Thyroid gland (tissue), 4 donors: ENCODE results near the gene UHRF1. TPM values are rescaled to one million over a fixed set of nuclear protein-coding genes. Genes with fewer than 3 reads are reported as not detected.

Experiments used
- DNase-seq, 2 donors: peaks; one replicate each; pipeline ENCODE4 v3.0.0-alpha.2; 2019
- H3K27ac ChIP-seq, 3 donors: fragments of 200-600 bp; sonication (generic); 1 replicate in 2 of 3; 2 replicates in 1 of 3; pipeline ENCODE4 v1.5.1; 2016 to 2019; ENCODE audit warnings: mild to moderate bottlenecking in 1 of 3, moderate library complexity in 1 of 3
- H3K27me3 ChIP-seq: fragments of 200-600 bp; sonication (generic); one replicate; pipeline ENCODE4 v1.5.1; 2019
- H3K36me3 ChIP-seq, 2 donors: fragments of 200-600 bp; sonication (generic); one replicate each; pipeline ENCODE4 v1.5.1; 2016 to 2019
- H3K4me1 ChIP-seq, 2 donors: fragments of 200-600 bp; sonication (generic); one replicate each; pipeline ENCODE4 v1.5.1; 2017 to 2019
- H3K4me3 ChIP-seq, 3 donors: fragments of 200-600 bp; sonication (generic); replicated peaks in 1 of 3; 1 replicate in 2 of 3; 2 replicates in 1 of 3; pipeline ENCODE4 v1.5.1; 2016; ENCODE audit warnings: mild to moderate bottlenecking in 1 of 3
- H3K9me3 ChIP-seq: fragments of 200-600 bp; sonication (generic); one replicate; pipeline ENCODE4 v1.5.1; 2017
- POLR2A ChIP-seq, 2 donors: fragments of 450-650 bp; IDR thresholded peaks; one replicate each; pipeline ENCODE4 v1.6.1; 2017; ENCODE audit warnings: antibody characterized with exemption in 2 of 2, mild to moderate bottlenecking in 2 of 2, moderate library complexity in 1 of 2
- WGBS, 2 donors: methylation state at CpG; one replicate each; pipeline ENCODE4 v1.1.5; 2017; 5-methylcytosine and 5-hydroxymethylcytosine counted together
- intact Hi-C: fragments of 100-400 bp; cut with DNase I; formaldehyde crosslinking; loops from one replicate; pipeline ENCODE4 v1.15.1; 2023
- total RNA-seq, 4 donors: library from RNA; depleted of rRNA; stranded (reverse); fragments of >200 nt; gene quantifications; one replicate each; pipeline ENCODE4 v1.2.3, GENCODE V29; 2016
- TF ChIP-seq, protein P1 (sequence below), 6 experiments: fragments of 200-600 bp in 3 of 6; fragments of 450-650 bp in 3 of 6; sonication (generic) in 3 of 6; IDR thresholded peaks; one replicate each; pipeline ENCODE4 v1.5.1; 2016 to 2019; ENCODE audit warnings: antibody characterized with exemption in 6 of 6, mild to moderate bottlenecking in 2 of 6, inconsistent platforms in 1 of 6, moderate library complexity in 1 of 6

The UHRF1 gene
- total RNA-seq, 4 donors from 2014 or later, result 0.11 to 0.71 (median 0.41) TPM

DNA sequence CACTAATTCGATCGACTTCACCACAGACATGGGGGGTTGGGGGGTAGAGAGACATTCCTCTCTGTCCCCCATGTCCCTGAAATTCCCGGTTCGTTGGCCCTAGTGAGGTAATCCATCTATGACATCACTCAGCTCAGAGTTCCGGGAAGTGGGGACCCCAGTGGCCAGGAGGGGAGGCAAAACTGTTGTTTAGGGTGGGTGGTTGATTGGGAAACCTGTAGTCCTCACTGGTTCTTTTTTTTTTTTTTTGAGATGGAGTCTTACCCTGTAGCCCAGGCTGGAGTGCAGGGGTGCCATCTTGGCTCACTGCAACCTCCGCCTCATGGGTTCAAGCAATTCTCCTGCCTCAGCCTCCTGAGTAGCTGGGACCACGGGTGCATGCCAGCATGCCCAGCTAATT lies 6.5 kb upstream of the UHRF1 start, which contains the start of gene ARRDC5:
Gene ARRDC5 (minus strand): TSS at position 101 of the 400 bp plus-strand sequence. CDS start 71 bp downstream, at position 30.
- Histone ChIP-seq H3K27me3 (no peaks in the 10 kb centered on the region), H3K4me3 (no peak within 1 kb of the TSS), H3K4me1 (no peaks in the 10 kb centered on the region), H3K9me3 (no peaks in the 10 kb centered on the region), H3K36me3 (no peaks in the 10 kb centered on the region), H3K27ac (no peak within 1 kb of the TSS)
- intact Hi-C loops, result no loop called here
- TF ChIP-seq, protein P1, sequence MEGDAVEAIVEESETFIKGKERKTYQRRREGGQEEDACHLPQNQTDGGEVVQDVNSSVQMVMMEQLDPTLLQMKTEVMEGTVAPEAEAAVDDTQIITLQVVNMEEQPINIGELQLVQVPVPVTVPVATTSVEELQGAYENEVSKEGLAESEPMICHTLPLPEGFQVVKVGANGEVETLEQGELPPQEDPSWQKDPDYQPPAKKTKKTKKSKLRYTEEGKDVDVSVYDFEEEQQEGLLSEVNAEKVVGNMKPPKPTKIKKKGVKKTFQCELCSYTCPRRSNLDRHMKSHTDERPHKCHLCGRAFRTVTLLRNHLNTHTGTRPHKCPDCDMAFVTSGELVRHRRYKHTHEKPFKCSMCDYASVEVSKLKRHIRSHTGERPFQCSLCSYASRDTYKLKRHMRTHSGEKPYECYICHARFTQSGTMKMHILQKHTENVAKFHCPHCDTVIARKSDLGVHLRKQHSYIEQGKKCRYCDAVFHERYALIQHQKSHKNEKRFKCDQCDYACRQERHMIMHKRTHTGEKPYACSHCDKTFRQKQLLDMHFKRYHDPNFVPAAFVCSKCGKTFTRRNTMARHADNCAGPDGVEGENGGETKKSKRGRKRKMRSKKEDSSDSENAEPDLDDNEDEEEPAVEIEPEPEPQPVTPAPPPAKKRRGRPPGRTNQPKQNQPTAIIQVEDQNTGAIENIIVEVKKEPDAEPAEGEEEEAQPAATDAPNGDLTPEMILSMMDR (IDR thresholded peaks at IDR 0.05), result no peak
- no peak for TF ChIP-seq POLR2A (IDR thresholded peaks at IDR 0.05)
- no peak for DNase-seq
- WGBS, 2 donors, result 79 to 81% methylated on average over 7 of the region's 7 CpGs

DNA sequence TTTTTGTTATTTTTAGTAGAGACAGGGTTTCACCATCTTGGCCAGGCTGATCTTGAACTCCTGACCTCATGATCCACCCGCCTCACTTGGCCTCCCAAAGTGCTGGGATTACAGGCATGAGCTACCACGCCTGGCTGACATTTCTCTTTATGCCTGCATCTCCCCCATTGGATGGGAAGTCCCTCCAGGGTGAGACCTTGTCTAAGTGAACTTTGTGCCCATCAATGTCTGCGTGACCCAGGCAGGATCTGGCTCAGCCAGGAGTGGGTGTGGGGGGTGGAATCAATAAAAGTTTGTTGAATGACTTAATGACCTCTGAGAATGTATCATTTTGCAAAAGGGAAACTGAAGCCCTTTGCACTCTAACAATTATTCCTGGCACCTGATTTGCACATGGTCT lies 4.8 kb upstream of the UHRF1 start:
- WGBS, 2 donors, result 84 to 96% methylated on average over 3 of the region's 3 CpGs
- TF ChIP-seq, protein P1 (IDR thresholded peaks at IDR 0.05), result no peak
- TF ChIP-seq POLR2A (IDR thresholded peaks at IDR 0.05), result no peak
- no peaks in the 10 kb centered on the region for H3K9me3 ChIP-seq
- intact Hi-C loops, result no loop called here
- H3K4me1 ChIP-seq, result peaks cover 5% of the 10 kb centered on the region in 2 donors
- H3K36me3 ChIP-seq, result no peaks in the 10 kb centered on the region
- H3K27me3 ChIP-seq, result no peaks in the 10 kb centered on the region
- no peak overlapping the region for H3K4me3 ChIP-seq
- no peak for DNase-seq
- no peak overlapping the region for H3K27ac ChIP-seq

DNA sequence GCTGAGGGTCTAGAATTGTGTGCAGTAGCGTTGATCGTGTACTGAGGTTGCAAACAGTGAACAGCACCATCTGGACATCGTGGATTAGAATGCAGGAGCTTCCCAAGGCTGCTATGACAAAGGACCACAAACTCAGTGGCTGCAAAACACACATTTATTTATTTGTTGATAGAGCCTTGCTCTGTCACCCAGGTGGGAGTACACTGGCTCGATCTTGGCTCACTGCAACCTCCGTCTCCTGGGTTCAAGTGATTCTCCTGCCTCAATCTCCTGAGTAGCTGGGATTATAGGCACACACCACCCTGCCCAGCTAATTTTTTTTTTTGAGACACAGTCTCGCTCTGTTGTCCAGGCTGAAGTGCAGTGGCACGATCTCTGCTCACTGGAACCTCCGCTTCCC lies 2.3 kb upstream of the UHRF1 start:
- WGBS, 2 donors, result 84 to 87% methylated on average over 8 of the region's 8 CpGs
- DNase-seq, result no peak
- intact Hi-C loops, result no loop called here

GRCh38 chr19:4908360-4908759 lies 941 bp upstream of the UHRF1 start:
- Histone ChIP-seq H3K27me3 (no peaks in the 10 kb centered on the region), H3K36me3 (no peaks in the 10 kb centered on the region), H3K27ac (no peak overlapping the region), H3K4me3 (no peak overlapping the region), H3K4me1 (peaks cover 13 to 27% of the 10 kb centered on the region in 2 donors), H3K9me3 (no peaks in the 10 kb centered on the region)
- TF ChIP-seq POLR2A (IDR thresholded peaks at IDR 0.05), result no peak
- TF ChIP-seq, protein P1 (IDR thresholded peaks at IDR 0.05), result no peak
- intact Hi-C loops, result no loop called here
- 84 to 89% methylated on average over 5 of the region's 5 CpGs for WGBS, 2 donors
- no peak for DNase-seq

More for the DNA sequence above, 2.3 kb upstream of the UHRF1 start:
- H3K4me1 ChIP-seq, result peaks cover 13 to 25% of the 10 kb centered on the region in 2 donors
- no peak overlapping the region for H3K27ac ChIP-seq
- TF ChIP-seq POLR2A (IDR thresholded peaks at IDR 0.05), result no peak
- TF ChIP-seq, protein P1 (IDR thresholded peaks at IDR 0.05), result no peak
- H3K4me3 ChIP-seq, result no peak overlapping the region
- no peaks in the 10 kb centered on the region for H3K27me3 ChIP-seq
- H3K9me3 ChIP-seq, result no peaks in the 10 kb centered on the region
- H3K36me3 ChIP-seq, result no peaks in the 10 kb centered on the region

DNA sequence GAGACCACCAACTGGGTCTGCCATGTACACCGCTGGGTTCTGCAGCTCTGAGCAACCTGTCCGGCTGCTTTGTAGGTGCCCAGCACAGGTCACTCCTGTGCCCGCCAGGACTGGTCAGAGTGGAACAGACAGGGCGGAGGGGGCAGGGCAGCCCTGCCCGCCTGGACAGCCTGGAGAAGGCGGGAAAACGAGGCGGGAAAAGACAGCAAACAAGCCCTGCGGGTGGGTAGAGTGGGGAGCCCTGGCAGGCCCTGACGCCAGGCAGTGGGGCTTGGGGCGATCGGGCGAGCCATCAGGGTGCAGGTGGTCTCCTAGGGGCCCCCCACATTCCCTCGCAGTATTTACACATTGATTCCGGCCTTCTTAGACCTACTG lies 533 bp upstream of the UHRF1 start:
- intact Hi-C loops, result no loop called here
- TF ChIP-seq, protein P1 (IDR thresholded peaks at IDR 0.05), result no peak
- TF ChIP-seq POLR2A (IDR thresholded peaks at IDR 0.05), result no peak
- 76 to 82% methylated on average over 14 to 15 of the region's 15 CpGs for WGBS, 2 donors
- Histone ChIP-seq H3K4me1 (peaks cover 13 to 27% of the 10 kb centered on the region in 2 donors), H3K27ac (no peak overlapping the region), H3K27me3 (no peaks in the 10 kb centered on the region), H3K4me3 (no peak overlapping the region), H3K36me3 (no peaks in the 10 kb centered on the region), H3K9me3 (no peaks in the 10 kb centered on the region)
- DNase-seq, result no peak
